CD4-positive, alpha-beta T cell treated with Interleukin-6 at 100 ng/mL for 8 hours (primary cell): ENCODE results near the gene CKS2.

Experiments
- DNase-seq: peaks from one replicate; pipeline ENCODE4 v3.0.0-alpha.2; 2020; ENCODE audit warnings: mixed read lengths, low spot score

CKS2 gene

DNA sequence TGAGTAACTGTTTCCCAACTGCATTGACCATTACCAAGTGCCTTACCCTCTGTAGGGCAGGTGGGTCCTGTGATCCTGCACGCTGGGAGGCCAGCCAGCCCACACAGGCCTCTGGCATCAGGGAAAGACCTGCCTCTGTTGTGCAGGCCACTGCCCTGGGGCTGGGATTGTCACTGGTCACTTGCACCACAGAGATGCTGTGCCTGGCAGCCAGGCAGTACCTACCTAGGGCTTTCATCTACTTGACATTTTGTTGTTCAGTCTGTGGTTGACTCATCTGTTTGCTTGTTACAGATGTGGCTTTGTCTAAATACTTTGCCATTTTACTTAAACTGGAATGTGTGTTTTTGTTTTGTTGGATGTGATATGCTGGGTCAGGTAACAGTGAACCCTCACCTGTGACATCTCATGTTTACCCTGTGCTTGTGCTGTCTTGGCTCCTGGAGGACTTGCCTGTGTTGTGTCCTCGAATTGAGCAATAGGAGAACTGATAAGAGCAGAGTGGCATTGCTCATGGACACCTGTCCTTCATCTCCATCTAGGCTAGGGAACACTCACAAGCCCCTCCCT is 40.1 kb downstream of the CKS2 start:
- DNase-seq, result no peak

DNA sequence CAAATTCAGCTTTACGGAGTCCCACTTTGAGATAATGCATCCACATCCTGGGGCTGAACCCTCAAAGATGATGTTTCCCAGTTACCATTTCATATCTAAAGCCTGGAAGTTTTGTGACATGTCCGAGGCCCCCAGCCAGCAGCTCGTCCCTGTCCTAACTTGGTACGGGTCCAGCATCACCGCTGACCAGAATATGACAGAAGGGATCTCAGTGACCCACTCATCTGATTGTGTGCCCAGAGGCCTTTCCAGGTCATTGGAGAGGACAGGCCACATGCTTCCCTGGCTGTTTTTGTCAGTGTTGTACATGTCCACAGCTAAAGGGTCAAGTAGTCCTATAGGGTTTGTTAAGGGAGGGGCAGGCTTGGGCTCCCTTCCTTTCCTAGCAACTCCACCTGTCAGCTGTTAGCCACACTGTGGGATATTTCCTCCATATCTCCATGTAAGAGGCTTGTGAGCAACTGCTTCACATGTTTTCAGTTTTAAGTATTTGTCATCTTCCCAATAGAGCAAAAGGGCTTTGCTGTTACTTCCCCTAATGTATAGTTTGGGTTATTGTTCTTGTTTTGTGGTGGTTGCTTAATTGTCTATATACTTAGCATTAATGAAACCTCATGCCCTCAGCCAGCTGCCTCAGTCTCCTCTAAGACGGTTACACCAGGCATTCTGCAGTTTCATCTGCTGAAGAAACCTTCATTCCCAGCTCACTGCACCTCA is 40.7 kb downstream of the CKS2 start:
- no peak for DNase-seq

DNA sequence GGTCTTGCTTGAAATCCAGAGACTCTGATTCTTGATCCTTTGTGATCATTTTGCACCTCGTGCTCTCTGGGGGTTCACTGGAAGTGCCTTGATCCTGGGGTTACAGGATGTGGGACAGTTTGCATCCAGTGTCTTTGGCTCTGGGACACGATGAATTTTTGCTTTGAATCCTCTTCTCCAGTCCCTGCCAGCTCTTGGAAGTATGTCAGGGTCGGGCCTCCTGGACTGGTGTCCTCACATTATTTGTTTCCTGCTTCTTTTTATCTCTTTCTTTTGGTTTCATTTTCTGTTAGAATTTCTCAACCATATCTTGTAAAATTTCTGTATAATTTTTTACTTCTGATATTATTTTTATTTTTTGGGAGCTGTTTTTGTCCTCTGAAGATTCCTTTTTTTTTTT is 41.5 kb downstream of the CKS2 start:
- no peak for DNase-seq

DNA sequence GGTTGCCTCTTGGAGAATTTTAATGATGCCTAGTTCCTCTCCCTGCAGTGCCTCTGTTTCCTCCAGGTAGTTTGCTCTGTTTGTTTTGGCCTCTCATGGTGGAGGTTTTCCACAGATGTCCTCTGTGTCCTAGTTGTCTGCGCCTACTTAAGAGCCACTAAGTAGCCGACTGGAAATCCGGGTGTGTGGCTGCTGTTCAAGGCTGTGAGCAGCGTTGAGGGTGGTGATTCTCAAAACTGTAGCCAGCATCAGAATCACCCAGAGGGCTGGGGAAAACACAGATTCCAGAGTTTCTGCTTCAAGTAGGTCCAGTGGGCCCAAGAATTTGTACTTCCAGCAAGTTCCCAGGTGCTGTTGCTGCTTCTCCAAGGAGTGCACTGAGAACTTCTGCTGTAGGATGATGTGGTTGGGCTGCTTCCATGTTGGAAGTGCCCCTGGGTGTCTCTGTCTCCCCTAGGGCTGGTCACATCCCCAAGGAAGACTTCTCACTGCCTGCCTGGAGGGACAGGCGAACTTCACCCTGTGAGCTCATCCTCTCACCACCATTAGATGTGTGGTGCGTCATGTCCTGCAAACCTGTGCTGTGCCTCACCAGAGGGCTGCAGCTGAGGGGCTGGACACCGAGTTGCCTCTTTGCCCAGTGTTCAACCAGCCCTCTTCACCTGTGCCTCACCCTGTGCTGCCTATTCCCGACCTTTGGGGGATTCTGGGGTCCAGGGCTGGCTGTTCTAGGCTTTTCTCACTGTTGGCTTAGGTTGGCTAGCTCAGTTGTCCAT is 42.1 kb downstream of the CKS2 start:
- DNase-seq, result no peak

DNA sequence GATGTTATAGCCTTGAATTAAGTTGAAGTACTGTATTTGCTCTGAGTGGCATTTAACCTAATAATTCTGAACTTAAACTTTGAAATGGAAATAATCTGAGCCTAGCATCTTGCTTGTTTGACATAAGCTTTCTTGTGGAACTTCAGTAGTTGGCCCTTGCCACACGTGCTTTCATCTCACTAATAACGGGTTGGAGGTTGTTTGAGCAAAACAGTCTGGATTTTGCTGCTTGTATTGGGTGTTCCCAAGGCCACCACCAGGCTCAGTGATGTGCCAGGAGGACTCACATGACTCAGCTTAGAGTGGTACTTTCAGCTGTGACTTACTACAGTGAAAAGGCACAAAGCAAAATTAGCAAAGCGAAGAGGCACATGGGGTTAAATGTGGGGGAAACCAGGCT is 43.0 kb downstream of the CKS2 start:
- DNase-seq, result no peak

DNA sequence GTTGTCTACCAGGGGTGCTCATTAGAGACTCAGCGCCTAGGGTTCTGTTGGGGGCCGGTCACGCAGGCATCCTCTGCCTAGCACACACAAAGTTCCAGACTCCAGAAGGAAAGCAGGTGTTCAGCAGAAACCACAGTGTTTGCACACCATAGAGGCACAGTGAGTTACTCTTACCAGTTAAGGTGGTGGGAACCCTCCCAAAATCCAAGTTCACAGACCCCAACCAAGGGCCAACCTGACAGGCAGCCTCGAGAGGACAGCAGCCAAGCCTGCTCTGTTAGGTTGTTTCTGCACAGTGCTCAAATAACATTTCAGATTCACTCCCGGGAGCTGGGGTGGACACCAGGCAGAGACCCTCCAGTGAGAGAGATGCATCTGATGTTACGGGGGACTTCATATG is 43.5 kb downstream of the CKS2 start:
- DNase-seq, result no peak

DNA sequence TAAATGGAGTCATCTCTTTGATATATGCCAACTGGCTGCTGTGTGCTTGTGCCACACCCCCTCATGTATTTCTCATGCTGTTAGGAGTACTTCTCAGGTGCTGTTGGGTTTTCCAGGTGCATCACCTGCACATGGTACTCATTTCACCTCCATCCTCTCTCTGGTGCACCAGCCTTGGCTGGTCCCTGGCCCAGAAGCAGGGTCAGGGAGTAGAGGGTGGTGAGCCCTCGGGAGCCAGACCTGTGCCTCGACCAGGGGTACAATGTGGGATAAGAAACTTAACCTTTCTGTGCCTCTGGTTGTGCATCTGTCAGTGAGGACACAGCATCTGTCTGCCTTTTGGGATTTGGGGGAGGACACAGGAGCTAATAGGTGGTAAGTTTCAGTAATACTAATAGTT is 45.8 kb downstream of the CKS2 start:
- no peak for DNase-seq

DNA sequence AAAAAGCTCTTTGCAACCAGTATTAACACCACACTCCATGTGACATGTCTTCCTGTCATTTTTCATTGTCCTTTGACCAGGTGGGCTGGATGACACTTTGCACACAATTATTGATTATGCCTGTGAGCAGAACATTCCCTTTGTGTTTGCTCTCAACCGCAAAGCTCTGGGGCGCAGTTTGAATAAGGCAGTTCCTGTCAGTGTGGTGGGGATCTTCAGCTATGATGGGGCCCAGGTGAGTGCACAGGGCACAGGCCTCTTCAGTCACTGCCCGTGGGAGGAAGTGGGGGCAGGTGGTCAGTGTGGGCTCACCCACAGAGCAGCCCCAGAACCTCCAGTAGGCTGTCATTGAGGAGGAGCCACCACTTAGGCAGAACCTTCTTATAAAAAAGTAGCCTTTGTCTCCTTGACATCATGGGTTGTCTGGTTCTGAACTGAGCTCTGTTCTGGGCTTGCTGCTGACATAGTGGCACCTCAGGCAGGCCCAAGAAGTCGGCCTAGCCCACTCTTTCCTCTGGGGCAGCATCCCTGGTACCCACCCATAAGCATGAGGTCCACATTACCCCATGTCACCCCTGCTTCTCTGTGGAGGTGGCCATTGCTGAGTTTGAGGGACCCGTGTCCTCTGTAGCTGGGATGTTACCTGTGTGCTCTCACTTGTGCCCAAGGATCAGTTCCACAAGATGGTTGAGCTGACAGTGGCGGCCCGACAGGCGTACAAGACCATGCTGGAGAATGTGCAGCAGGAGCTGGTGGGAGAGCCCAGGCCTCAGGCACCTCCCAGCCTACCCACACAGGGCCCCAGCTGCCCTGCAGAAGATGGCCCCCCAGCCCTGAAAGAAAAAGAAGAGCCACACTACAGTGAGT is 46.6 kb downstream of the CKS2 start:
- DNase-seq, result no peak

DNA sequence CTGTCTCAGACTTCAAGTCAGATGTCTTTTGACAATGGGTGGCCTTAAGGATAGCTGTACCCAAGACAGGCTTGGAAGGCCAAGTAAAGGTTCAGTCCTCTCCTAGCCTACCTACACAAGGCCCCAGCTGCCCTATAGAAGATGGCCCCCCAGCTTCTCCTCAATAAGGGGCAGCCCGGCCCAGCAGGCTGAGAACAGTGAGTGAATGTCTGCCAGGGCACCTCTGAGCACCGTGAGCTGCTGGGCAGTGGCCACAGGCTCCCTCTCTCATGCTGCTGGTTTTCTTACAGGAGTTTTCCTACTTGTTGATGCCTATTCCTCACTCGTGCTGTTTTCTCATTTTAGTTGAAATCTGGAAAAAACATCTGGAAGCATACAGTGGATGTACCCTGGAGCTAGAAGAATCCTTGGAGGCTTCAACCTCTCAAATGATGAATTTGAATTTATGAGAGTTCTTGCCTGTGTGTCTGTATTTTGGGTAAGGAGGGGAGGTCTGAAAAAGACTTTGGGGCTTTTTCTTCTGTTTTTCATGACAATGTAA is 47.5 kb downstream of the CKS2 start:
- DNase-seq, result no peak

DNA sequence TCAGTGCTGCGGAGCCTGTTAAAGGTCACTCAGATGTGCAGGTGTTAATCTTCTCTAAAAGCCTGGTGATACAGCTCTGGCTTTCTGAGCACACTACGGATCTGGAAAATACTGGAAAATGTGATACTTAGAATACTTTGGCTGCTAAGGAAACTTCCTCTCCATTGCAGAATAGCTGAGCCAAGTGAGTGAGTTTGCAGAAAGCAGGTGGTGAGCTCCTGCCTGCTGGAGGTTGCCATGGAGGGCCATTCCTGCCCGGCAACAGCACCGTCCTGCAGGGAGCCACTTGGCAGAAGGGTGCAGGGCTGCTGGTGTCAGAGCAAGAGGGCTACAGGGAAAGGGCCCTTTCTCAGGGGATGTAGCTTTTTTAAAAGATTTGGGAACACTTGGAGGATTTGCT is 48.0 kb downstream of the CKS2 start:
- DNase-seq, result no peak

DNA sequence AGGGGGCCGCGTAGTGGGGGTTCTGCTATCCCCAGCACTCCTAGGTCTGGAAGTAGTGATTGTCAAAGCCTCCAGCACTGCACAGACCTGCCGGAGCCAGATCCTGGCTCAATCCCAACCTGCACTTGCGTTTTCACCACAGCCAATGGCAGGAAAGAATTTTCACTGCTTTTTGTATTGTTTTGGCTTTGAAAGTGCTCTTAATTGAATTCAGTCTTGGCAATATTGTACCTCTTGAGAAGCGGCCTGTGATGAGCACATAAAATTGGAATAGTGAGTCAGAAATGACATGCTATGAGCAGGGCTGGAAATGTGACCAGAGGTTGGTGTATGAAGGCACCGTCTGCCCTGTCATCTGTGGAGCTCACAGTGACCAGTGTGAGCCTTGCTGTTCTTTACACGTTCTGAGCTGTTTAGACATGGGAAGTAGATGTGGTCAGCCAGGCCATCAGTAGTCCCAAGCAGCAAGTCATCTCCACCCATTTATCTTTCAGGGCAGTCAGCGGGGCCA is 48.8 kb downstream of the CKS2 start:
- DNase-seq, result no peak

DNA sequence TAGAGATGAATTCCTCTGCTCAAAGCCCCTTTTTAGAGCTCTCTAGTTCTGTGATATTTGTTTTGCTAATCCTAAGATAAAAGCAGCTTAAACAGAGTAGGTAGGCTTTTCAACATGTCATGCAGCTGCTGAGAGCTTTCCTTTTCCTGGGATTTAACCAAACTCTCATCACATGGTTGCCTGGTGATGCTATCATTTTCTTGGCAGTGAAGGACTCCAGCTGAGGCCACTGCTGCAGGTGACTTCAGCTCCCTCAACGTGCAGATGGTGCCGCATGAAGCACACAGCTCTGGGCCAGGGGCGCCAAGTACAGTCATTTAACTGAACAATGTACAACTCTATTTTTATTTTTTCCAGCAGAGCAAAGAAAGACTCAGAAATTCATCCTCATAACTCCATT is 49.5 kb downstream of the CKS2 start:
- DNase-seq, result no peak

DNA sequence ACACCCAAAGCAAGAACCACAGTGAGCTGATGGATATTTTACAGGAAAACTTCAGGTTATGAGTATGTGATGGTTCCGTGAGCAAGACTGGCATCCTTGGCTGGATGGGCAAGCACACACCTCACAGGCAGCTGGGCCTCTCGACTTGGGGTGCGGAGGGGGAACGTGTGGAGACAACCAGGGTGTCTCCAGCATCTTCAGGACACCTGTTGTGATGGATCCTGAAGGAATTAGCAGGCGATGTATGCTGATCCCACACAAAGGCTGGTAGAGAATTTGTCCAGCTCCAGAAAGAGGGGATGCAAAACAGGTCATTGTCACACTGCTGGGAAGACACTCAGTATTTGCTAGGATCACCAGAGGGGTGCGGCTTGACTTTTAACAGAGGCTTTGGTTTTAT is 50.0 kb downstream of the CKS2 start:
- DNase-seq, result no peak

DNA sequence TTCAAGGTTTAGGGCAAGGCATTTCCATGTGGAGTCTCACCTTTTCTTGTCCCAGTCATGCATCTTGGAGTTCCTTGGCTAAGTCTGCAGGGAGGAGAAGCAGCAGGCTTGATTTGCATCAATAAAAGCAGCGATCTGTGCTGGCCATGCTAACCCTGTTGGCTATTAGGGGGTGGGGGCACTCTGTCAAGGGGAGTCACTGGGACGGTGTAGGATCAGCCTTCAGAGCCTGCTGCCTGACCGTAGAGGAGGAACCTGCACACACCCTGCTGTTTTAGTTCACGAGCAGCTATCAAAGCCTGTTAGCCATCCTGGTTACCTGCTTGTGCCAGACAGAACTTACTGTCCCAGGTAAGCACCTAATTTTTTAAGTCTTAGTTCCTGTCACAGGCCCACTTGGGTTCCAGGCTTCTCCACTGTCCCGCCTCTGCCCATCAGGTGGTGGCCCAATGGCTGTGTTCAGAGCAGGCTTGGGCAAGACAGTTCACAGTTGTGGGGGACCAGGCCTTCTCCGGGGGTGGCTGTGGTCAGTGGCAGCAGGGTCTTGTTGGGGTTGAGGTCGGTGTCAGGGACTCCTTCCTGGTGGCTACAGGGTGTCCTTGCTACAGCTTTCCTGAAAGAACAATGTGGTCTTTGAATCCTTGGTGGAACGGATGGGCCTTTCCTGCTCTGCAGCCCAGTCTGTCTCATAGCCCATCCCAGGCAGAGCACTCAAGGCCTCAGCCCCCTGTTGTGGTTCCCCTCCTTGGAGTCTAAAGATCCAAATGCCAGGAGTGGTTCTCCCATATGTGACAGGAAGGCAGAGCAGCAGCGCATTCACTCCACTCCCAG is 51.0 kb downstream of the CKS2 start:
- no peak for DNase-seq

DNA sequence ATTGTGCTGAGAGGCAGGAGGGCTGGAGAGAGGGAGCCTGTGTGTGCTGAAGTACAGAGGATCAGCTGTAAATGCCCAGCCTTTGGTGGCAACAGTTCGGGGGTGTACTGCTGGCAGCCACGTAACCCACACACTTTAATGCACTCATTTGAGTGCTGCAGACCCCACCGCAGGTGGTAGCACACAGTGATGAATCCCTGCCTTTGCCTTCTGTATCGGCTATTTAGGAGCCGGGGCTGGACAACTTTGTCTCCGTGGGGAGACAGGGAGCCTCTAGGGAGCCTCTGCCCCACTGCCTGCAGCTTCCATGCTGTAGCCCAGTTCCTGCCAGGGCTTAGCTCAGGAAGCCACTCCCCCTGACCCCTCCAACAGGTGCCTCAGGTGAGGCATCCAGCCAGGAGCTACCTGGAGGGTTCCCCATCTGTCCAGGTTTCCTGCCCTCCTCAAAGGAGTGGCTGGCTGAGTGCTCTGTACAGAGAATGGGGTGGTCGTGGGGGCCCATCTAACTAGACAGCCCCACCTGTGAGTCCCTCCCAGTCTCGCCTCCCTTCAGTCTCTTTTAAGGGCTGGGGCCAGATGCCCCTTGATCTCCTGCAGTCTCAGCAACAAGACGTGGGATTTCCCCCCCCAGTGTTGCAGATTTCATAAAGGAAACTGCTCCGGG is 51.8 kb downstream of the CKS2 start:
- DNase-seq, result no peak

DNA sequence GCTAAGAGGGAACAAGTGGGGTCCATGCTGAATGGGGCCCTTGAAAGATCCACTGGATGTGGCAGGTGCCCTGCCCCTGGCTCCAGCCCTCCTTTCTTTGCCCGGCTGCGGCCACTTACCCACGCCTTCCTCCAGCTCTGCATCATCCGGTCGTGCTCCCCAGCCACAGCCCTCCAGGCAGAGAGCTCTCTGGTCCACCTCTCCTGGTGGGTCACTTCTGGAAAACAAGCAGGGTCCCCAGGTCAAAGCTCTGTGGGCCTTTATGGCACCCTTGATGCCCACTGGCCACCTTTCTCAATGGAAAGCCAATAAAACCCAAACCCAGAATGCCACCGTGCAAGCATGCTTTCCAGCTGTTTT is 52.3 kb downstream of the CKS2 start:
- no peak for DNase-seq

DNA sequence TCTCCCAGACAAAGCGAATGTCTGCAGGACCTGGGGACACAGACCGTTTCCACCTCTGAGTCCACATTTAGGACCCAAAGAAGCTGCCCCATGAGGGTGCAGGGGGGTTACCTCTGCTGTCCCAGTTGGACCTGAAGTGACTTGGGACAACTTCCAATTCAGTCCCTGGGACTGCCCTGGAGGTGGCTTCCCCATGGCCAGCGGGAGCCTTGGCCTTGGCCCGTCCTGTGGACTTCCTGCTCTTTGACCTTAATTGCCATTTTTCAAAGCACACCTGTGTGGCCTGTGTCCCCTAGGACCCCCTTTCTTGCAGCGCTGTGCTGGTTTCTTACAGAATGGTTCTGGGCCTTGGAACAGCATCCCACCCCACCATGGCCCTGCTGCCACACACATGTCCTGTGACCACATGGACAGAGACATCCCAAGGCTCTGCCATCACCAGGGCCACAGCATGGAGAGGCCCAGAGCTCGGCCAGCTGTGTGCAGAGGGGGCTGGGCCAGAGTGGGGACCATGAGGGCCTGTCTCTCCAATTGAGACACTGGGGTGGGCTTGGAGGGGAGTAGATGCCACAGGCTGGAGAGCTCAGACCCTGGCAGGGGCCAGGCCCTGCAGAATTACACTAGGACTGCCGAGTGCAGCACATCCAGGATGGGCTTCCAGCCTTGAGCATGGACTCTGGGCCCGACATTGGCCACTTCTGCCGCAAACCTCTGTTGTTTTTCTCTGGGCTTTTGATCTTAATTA is 53.1 kb downstream of the CKS2 start:
- DNase-seq, result no peak

DNA sequence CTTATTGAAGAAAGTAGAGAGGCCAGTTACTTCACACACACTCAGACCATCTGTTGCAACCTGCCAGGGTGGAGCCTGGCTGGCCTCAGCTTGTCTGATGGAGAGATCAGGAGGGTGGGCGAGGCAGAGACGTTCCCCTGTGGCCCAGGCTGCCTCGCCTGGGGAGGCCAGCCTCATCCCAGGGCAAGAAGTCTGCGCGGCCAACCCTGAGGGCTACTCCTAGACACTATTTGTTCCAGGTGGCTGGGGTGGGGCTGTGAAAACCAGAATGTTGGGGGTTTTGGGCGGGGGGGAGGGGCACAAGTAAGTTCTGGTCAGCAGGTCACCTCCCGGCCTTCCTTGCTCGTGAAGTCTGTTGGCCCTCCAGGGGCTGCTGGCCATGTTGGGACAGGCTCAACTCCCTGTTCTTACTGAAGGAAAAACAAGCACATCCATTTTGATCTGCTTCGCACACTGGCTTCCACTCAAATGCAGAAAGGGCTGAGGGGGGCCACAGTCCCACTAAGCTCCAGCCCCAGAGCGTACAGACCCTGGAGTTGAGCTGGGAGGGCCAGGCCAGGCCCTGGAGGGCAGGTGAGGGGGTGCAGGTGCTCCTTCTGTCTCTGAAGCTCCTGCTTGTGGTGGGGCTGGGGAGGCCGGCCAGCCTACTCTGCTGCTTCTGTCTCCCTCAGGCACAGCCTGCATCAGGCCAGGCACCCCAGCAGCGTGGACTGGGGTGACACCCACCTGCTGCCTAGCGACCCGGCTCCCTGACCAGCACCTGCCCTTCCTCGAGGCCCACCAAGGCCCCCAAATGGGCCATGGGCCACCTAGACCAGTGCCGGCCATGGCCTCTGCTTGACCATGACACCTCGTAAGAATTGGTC is 53.9 kb downstream of the CKS2 start:
- no peak for DNase-seq

DNA sequence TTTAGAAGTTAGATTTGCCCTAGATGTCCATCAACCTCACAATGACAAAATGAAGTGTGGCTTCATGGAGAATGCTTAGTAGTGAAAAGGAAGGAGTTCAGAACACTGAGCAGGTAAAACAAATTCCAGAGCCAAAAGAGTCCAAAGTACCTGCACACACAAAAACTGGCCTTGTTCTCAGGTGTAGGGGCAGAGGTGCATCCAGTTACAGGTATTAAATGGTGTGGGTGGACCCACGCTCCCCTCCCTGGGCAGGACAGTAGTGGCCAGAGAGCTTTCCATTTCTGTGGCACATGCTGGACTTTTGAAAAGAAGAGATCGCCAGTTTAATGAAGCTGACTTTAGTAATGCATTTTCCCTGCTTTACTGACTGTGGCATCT is 54.5 kb downstream of the CKS2 start:
- no peak for DNase-seq
